ENCODE results near the gene OSBPL1A.

Gene OSBPL1A

DNA sequence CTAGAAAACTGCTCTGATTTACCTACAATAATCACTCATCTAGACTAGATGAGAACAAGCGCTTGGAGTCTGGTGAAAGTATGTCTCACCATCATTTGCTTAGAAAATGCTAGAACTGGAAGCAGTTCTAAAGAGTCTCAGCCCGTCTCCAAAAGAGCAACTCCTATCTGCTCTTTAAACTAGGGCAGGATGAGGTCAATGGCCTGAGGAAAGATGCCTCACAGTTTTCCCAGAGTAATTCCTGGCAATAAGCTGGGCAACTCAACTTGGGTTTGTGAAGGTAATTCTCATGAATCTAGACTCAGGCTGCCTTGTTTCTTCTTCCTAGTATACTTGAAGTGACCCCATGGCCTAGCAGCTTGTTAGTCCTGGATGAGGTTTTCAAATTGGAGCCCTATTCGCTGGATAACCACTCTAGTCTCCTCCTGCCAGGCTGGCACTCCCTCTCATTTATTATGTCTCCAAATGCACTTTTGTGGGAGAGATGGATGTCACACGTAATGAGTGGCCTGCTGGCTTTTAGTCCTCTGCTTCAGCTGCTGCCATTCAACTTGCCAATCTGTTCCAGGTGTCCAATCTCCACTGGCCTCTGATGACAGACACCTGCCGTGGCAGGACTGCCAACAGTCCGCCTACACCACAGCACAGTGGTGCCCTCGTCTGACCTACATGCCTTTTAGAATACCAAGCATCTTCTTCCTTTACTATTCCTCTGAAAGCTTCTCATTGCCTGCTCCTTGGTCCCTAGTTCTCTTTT lies 177.9 kb downstream of the OSBPL1A start:
- DNase-seq (ENCODE audit: low spot score): peak; percentile 76

DNA sequence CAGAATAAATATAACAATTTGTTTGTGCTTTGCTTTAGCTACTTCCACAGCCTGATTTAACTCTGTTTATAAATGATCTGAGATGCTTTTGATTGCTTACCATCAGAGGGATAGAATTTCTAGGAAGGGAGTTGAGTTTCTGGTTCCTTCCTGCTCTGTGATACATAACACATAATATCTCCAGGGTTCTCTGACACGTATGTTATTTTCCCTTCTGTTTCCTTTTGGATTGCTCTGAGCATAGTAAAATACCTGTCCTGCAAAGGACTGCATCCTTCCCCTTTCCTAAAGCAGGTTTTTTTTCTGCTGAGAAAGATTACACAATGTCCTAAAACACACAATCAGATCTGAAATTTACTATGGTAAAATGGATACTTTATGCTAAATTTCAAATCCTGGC lies 182.7 kb downstream of the OSBPL1A start:
- no peak for DNase-seq (ENCODE audit: low spot score)

DNA sequence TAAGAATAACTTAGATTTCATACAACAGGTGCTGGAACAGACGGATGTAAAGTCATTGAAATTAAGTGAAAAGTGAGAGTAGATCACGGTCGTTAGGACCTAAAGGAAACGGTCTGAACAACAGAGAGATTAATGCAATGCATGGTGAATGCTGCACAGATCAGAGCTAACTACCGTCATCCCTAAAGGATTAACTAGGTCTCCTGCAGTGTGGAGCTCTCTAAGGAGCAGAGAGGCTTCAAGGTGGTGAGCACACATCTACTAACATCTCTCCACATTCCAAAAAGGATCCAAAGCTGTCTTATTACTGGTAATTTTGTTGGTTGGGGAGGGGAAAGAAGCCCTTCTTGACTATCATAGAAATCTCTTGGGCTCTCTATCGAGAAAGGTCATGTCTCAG lies 183.5 kb downstream of the OSBPL1A start:
- DNase-seq (ENCODE audit: low spot score): no peak

DNA sequence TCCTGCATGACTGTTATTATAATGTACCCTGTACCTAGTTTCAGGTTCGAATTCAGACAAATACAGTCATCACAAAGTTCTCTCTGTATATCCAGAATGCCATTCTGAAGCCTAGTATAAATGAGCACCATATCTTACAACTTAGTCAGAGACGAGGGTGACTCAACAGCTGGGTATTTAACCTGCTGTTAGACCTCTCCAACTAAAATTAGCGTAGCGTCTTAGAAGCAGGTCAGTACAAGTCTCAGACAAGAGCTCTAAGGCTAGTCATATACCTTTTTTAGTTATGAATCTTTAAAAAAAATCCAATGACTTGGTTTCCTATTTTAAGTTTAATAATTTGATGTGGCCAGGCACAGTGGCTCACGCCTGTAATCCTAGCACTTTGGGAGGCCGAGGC lies 184.7 kb downstream of the OSBPL1A start:
- DNase-seq (ENCODE audit: low spot score): no peak

DNA sequence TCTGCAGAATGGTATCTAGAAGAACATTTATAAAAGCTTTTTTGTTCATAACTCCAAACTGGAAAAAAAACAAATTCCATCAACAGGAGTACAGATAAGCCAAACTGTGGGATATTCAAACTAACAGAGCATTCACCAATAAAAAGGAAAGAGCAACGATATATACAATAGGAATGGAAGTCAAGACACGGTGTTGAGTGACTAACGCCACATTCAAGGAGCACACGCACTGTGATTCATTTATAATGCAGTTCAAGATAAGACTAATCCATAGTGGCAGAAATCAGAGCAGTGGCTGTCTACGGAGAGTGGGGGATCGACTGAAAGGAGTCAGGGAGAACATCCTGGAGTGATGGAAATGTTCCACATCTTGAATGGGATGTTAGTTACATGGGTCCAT lies 188.1 kb downstream of the OSBPL1A start:
- no peak for DNase-seq (ENCODE audit: low spot score)

DNA sequence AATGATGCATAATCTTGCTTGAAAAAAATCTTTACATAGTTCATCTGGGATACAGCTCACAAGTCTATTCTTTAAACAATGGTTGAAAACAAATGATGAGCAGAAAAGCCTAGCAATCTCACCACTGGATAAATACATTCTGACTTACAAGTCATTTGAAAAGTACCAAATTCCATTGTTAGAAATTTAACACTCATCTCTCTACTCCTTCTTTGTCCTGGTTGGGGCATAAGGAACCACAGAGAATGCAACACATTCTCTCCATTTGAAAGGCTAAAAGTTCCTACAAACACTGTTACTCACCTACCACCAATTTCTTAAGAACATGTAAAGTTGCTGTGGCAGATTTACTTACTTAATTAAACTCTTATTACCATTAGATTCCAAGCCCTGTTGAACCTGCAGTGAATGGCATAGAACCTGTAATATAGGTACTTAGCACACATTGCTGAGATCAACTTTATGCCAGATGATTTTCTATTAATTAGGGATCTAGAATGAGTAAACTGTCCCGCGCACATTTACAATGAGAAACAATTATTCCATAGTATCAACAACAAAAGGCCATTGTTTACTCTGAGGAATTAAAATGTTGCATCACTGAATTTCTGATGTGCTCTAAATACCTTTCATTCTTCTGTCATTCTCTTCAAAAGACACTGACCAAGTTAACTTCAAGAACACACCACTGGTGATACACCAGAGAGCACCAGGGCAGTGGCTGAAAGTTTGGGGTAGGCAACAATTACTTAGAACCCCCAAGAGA lies 189.2 kb downstream of the OSBPL1A start:
- DNase-seq (ENCODE audit: low spot score): peak; percentile 88

DNA sequence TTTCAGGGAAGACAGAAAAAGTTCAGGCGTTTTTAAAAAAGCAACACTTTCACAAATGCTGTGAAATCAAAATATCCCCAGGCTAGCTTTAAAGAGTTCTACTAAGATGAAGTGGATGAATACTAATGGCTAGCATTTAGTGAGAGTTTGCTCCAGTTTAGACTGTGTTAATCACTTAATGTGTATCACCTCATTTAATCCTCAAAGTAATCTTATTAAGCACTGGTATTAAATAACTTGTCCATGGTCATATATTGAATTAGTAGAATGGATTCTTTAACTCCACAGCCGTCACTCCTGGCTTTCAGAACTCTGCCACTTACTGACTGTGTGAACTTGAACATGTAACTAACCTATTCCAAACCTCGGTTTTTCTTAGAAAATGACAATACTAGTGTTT lies 192.7 kb downstream of the OSBPL1A start:
- no peak for DNase-seq (ENCODE audit: low spot score)

DNA sequence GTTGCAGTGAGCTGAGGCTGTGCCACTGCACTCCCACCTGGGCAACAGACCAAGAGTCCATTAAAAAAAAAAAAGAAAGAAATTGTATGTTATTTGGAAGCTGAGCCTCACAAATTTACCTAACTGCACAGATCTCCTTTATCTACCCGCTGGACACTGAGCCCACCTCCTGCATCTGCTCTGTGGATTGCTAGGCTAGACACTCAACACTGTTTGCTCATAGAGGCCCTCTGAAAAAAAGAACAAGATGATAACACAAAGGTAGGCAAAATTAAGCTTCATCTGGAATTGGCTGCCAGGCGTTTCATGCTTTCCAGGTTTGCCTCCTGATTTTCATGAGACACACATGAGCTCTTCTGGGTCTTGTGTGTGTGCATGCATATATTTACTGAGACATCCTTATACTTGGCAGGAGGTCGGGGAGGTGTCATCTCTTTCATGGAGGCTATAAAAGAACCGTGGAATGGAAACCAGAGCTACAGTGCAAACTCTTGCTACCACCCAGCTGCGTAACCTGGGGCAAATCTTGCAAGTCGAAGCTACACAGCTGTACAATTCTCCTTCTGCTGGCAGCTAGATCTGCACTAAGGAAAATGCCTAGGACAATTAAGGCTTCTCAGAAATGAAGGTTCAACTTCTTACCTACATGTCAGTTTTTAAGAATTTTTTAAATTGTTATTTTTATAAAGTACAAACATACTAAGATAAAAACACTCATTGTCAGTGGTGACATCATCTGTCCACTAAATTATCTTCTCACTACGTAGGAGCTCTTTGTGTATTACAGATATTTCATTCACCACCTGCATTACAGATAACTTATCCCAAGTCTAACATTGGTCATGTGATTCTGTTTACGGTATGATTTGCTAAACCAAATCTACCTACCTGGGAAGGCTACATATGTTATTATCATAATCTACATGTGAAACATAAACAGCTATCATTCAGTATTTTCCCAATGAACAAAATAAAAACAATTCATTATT lies 195.6 kb downstream of the OSBPL1A start:
- peak; percentile 45 for DNase-seq (ENCODE audit: low spot score)

DNA sequence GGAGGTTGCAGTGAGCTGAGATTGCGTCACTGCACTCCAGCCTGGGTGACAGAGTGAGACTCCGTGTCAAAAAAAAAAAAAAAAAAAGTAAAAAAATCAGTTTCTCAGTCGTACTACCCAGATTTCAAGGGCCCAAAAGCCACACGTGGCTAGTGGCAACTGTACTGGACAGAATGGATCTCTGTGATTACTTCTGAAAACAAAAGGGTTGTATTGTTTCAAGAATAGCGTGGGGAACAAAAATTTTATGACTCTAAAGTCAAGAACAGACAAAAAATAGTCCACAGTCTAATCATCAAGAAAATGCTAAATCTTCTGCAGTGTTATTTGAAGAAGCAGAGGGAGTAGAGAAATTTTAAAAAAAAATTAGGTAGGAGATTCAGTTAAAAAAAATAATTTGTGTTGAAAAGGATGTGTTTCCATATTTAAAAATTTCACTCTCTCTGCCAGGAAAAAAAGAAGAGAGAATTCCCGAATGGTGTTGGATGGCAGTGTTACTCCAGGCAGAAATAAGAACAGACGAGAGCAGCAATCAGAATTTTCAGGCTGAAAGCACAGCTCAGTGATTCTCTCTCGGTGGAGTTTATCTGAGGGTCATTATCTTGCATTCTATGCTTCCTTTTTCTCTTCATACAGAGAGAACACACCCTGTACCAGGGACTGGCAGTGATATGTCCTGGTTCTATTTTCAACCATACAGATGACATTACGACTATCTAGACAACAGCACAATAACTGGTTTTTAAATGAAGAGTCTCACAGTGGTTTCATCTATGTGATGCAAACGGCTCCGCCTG lies 196.9 kb downstream of the OSBPL1A start:
- peak; percentile 95 for DNase-seq (ENCODE audit: low spot score)

DNA sequence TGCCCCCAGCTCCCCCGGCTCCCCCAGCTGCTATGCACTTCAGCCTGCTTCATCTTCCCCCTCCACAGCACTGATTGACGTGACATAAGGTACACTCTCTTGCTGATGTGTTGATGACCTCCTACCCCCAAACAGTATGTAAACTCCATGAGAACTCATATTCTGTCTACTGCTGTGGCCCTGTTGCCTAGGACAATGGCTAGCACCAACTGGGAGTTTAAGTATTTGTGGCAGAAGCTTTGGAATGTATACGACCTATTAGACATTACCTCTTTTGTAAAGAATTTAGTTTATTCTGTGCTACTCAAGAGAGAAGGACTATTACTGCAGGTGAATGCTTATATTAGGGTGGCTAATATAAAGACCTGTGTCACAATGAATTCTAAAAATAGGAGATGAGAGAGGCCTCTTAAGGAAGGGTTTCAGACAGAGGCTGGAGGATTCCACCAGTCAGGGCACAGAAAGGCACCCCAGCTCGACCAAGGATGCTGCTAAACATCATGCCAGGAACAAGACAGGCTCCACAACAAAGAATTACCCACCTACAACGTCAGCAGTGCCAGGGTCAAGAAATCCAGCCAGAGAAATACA lies 198.2 kb downstream of the OSBPL1A start:
- DNase-seq (ENCODE audit: low spot score): no peak

DNA sequence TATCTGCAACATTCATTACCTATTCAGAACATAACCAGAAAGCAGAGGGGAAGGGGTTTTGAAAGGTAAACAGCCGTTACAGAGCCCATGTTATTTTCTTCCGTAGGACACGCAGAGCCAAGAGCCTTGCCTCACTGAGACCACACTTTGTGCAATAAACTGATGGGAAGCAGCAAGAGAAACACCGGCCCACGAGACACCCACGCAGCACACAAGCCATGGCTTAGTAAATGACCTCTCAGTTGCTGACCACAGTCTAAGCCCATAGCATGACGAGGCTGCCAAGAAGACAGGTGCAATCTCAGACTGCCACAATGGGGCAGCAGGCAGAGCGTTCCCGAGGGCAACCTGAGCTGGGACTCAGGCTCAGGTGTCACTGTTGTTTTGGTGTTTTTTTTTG lies 199.2 kb downstream of the OSBPL1A start:
- DNase-seq (ENCODE audit: low spot score): no peak

DNA sequence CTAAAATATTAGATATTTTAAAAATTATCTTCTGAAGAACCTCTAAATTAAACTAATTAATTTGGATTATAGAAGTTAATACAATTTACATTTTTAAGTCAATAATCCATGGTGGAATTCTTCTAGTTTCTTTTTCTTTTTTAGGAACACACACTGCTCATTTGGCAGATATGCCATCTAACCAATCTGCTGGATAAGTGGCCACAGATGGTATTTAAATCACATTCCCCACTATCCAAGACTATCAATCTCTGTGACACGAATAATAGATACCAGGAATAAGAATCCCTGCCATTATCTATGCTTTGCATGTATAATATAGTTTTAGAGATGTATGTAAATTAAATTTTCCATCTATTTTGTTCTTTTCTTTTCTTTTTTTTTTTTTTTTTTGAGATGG lies 200.2 kb downstream of the OSBPL1A start:
- no peak for DNase-seq (ENCODE audit: low spot score)

DNA sequence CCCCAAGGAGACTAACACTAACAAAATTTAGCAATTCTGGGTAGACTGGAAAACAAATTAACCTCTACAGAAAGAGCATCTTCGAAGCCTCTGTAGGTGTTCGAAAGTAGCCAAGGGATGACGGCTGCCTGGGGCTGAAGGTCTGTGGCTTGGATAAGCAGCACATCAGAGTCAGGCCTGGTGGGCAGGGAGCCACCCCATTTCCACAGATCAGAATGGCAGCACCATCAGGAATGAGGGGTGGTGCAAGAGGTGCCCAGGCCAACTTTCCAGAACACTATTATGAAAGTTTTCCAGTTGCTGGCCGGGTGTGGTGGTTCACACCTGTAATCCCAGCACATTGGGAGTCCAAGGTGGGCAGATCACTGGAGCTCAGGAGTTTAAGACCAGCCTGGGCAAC lies 200.9 kb downstream of the OSBPL1A start:
- DNase-seq (ENCODE audit: low spot score): no peak

DNA sequence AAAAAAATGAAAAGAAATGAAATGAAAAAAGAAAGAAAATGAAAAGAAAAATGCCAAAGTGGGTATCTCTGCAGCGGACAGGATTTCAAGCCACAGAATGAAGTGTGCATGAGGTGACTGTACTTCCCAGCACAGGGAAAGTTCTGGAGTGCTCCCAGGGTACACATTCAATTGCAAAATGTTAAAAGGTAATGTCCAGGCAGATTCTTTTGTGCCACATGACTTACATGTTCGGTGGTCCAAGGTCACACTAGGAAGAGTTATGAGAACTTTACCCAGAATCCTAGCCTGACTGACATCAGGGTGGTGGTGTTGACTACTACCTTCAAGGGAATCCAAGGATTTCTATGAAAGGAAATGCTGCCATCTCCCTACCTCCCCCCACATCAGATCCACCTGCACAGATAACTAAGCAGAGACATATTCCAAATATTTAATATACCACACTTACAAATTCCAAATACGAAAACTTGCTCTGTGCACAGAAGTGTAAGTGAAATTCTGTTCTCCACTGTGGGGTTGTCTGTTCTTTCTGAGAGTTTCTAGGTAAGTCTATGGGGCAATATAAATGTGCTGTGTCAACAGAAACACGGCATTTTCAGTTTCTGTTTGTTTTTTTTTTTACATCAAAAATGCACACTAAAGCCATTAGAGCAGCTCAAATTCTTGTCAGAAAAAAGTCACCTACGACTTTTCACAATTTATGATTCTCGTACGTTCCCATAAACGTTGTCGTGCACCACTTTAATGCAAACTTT lies 202.1 kb downstream of the OSBPL1A start:
- DNase-seq (ENCODE audit: low spot score): no peak

DNA sequence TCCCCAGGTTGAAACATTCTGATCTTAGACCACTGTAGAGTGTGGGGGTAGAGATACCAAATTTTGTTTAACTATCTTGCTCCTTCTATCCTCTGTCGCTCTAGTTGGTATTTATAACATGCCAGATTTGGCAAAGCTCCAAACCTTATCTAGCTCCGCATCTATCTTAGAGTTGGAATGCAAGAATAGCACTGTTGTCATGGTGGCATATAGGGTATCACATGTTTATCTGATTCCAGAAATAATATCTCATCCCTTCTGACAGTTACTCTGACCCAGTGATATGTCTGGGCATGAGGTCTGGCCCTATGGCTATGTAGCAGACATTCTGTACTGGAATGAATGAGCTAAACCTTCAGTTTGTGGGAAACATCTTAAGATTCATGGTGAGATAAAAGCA lies 207.0 kb downstream of the OSBPL1A start:
- no peak for DNase-seq (ENCODE audit: low spot score)

DNA sequence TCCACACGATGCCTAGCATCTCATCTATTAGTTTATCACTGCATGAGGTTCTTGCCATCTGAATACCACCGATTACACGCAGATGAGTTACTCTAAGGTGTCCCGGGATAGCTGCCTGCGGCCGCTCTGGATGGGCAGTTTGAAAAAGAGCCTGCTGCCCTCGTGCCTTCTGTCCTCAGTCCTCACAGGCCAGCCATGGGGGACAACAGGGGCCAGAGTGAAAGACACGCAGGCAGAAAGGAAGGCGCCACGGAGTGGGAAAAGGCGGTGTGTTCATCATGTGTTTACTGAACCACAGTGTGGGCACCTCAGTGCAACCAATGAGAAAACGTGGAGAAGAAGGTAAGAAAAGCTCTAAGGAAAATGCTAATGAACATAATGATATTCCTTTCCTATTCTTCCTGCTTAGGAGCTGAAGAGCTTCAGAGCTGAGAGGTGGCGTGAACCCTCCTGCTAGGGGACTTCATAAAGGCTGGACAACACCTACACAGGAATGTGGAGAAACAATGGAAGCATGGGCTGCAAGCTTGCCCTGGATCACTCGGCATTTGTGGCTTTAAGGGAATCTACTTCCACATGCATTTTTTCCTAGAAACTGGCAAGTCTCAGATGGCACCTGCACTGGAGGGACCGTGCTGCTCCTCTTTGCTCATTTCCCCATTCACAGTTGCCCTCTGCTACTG lies 207.8 kb downstream of the OSBPL1A start:
- DNase-seq (ENCODE audit: low spot score): no peak

DNA sequence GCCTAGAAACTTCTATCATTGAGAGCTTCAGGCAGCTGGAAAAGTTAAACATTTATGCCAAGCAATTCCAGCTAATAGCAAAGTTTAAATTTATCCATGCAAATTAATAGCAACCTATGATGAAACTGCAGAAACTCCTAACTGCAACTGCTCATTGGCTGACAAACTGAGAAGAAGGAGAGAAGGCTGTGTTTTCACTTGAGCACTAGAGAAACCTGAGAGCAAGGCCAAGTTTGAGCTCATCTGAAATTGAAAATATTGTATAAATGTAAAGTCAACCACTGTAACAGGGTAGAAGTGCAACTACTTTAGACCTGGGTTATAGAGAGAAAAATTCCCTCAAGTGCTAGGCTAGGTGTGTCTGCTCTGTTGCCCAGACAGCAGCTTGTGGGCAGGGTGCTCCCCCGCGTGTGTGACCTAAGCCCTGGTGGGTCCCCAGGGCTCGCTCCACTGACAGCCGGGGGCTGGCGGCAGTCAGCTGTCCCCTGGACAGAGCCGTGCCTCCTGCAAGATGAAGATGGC lies 208.6 kb downstream of the OSBPL1A start:
- no peak for DNase-seq (ENCODE audit: low spot score)

DNA sequence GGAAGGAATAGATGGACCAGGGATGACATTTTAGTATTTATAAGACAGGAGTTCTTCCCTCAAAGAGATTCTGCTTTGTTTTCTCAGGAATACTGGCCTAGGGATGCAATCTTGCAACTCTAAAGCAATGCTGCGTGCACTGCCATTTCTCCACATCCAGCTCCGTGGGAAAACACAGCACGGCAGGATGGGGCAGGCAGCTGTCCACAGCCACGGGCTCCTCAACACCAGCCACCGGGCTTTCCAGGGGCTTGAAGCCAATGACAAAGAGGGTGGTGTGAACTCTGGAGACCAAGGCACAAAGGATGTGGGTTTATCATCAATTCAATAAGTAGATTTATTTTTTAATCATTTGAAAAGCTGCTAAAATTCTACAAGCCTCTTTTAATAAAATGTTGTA lies 209.5 kb downstream of the OSBPL1A start:
- DNase-seq (ENCODE audit: low spot score): peak; percentile 61

DNA sequence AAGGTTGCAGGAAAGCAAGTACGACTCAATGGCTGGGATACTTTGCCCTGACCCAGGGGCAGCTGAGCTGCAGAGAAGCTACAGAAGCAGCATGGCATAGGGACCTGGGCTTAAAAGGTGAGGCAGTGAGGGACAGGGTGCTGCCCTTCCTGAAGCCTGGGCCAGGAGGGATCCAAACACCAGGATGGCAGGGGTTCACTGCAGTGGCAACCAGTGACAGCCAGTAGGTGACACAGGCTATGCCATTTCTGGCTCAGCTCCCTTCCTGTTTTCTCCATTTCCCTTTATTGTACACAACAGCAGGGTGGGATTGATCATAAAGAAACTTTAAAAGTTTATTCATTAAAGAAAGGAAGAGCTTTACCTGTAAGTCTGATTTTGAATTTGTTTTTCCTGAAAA lies 209.9 kb downstream of the OSBPL1A start:
- DNase-seq (ENCODE audit: low spot score): peak; percentile 62

DNA sequence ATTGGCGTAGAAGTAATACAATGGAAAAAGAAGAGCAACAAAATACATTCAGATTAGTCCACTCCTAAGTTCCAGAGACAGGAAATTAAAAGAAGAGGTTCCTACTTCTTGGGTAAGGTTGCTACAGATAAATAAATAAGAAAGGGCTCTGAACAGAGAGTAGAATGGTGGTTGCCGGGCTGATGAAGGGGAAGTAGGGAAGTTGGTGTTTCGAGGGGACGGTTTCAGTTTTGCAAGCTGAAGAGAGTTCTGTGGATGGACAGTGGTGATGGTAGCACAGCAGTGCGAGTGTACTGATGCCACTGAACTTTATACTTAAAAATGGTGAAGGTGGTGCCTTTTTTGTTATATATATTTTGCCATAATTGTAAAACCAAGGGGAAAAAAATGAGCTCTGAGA lies 210.6 kb downstream of the OSBPL1A start:
- peak; percentile 54 for DNase-seq (ENCODE audit: low spot score)

Data from pons (tissue), 1 donor.